A204.1 (cell line): Measurements from ENCODE around the gene ATG4D.

Experiments used
- FAIRE-seq: peaks from 2 replicates; lab custom pipeline; 2012; peaks lifted over from hg19 to GRCh38; lab: Jason Lieb, UNC

The ATG4D gene

DNA sequence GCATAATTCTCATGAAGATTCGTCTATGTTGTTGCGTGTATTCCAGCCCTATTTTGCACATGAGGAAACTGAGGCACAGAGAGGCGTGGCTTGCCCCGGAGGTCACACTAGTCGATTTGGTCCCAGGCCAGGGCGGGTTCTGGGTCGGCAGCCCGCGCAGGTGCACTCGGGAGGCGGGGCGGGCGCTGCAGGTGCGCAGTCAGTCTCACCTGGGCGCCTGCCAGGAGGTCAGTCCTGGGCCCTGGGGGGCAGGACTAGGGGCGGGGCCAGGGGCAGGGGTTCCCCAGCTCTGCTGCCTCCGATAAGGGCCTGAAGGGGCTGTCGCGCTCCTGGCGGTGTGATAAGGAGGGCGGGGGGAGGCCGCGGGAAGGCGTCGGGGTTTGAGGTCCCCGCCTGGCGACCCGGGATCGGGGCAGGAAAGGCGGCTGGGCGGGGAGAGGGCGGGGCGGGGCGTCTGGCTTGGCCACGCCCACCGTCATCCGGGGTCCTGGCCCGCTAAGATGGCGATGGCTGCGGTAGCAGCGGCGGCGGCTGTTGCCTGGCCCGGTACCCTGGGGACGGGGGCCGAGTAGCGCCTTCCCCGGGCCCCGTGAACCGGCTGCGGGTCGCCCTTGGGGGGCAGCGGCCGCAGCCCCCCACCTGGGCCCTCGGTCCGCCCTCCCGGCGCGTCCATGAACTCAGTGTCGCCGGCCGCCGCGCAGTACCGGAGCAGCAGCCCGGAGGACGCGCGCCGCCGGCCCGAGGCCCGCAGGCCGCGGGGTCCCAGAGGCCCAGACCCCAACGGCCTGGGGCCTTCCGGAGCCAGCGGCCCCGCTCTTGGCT is at the start of gene ATG4D:
TSS of gene ATG4D (plus strand) at position 485 of the 822 bp plus-strand sequence. CDS start at position 672, 187 bp downstream.
- no peak for FAIRE-seq

GRCh38 chr19:10497371-10497770 is 46.3 kb upstream of the ATG4D start:
- FAIRE-seq = no peak

DNA sequence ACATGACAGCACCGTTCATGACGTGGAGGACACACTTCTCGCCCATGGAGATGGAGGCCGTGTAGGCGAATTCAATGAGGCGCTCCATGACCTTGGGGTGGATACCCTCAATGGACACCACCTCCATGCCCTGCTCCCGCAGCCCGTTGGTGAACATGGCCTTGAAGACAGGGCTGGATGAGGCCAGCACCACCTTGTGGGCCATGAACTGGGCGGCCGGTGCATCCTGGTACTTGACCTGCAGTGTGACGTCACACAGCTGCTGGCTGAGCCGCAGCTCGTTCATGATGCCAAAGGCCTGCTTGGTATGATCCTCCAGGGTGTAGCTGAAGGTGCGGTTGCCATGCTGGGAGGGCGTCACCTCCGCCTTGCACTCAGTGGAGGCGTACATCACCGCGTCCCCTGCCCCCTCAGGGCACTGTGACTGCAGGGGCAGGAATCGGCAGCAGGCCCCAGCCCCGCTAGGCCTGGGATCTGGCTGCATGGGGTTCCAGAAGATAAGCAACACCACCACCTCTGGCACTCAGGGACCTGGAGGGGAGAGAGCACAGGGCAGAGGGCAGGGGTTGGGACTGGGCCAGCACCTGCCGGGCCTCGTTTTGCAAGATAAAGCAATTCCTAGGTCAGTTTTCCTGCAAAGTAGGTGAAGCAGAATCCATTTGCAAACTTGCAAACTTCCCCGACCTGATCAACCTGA is 44.0 kb upstream of the ATG4D start:
- FAIRE-seq = no peak

DNA sequence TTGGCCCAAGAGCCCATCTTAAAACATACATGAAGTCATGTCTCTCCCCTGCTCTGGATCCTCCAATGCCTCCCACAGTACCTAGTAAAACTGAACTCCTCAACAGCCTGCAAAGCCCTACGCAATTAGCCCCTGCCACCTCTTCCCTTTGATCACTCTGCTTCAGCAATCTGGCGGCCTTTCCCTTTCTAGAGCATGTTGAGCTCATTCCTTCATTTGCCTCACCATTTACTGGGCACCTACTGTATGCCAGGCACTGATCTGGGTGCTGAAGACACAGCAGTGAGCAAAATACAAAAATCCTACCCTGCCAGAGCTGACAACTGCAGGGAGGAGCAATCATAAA is 43.5 kb upstream of the ATG4D start:
- FAIRE-seq = no peak

- FAIRE-seq = no peak
These were observed 41.7 kb upstream of the ATG4D start for GRCh38 chr19:10501971-10502523.

DNA sequence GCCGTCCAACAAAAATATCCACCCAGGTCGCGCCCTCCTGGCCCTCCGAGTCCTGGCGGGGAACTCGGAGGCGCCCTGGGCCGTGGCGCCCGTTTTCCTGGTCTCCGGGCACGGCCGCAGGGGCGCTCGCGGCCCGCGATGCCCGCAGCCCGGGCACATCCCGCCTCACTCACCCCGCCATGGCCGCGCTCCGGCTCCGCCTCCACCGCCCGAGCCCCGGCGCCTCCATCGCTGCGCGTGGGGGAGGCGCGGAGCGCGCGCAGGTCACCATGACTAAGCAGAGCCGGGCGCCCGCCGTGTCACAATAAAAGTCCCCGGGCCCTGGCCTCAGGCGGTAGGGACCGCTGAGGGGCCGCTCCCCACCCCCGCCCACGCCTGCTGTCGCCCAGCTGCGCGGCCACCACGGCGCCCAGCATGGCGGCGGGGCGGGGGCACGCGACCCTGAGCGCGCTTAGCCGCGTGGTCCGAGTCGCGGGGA is 41.1 kb upstream of the ATG4D start:
- no peak for FAIRE-seq

DNA sequence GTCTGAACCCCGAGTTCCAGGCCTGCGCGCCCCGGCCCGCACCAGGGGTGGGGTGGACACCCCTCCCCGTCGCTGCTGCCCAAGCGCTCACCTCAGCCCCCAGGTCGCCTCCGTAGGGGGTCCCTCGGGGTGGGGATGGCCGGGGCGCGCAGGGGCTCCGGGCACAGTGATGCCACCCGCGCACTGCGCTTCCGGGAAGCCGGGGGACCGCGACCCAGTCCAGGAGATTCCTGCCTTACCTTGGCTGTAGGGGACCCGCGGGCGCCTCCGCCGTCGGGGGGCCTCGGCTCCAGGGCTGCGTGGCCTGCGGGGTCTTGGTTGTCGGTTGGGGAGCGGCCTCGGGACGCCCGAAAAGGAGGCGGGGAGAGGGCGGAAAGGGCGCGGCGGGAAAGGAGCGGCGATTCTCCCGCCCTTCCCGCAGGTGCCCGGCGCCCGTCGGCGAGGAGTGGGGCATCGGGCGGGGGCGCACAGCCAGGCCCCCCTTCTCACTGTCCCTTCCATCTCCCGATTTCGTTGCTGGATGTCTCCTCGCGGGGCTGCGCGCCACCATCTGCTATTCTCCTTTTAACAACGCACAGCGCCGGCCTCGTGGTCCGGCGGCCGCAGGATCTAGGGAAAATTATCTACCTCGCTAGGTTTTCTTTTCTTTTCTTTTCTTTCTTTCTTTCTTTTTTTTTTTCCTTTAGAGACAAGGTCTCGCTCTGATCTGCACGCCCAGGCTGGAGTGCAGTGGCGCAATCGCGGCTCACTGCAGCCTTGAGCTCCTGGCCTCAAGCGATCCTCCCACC is 40.5 kb upstream of the ATG4D start, which contains the start of gene KEAP1:
TSS of gene KEAP1 (minus strand) at position 355 of the 788 bp plus-strand sequence. CDS start 3,323 bp downstream, outside the sequence.
- no peak for FAIRE-seq

DNA sequence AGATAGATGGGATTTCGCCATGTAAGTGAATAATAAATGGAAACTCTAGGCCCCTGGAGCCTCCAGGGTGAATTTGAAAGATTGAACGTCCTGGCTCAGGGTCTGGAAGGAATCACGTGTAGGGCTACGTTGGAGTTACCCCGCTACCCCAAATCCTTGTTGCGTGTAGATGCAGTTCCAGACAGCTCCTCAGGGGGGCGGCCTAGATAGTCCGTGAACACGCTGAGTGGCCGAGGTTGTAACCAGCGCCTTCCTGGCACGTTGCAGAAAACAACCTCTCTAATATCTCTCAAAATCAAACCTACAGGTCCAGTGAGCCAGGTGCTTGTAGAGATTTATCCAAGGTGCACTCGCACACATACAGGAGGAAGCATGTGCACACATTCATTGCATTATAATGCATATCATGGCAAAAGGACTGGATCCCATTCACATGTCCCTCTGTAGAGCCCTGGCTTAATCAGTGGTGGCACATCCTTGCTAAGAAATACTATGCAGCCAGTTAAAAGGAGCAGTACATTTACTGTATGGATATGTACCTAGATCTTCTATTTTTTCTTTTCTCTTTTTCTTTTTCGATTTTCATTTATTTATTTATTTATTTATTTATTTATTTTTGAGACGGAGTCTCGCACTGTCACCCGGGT is 38.0 kb upstream of the ATG4D start:
- no peak for FAIRE-seq

- no peak for FAIRE-seq
These were observed 35.7 kb upstream of the ATG4D start for GRCh38 chr19:10508036-10508435.

DNA sequence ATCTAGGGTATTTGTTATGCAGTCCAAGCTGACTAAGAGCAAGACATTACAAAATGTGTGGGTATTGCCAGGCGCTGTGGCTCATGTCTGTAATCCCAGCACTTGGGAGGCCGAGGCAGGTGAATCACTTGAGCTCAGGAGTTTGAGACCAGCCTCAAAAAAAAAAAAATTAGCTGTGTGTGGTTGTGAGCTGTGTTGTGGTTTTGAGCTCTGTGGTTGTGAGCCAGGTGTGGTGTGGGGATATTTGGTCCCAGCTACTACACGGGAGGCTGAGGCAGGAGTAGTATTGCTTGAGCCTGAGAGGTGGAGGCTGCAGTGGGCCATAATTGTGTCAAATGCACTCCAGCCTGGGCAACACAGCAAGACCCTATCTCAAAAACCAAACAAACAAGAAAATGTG is 35.0 kb upstream of the ATG4D start:
- FAIRE-seq = no peak

- FAIRE-seq = no peak
These were observed 33.4 kb upstream of the ATG4D start for GRCh38 chr19:10510301-10510802.

- no peak for FAIRE-seq
These were observed 30.5 kb upstream of the ATG4D start for GRCh38 chr19:10513223-10513622.

DNA sequence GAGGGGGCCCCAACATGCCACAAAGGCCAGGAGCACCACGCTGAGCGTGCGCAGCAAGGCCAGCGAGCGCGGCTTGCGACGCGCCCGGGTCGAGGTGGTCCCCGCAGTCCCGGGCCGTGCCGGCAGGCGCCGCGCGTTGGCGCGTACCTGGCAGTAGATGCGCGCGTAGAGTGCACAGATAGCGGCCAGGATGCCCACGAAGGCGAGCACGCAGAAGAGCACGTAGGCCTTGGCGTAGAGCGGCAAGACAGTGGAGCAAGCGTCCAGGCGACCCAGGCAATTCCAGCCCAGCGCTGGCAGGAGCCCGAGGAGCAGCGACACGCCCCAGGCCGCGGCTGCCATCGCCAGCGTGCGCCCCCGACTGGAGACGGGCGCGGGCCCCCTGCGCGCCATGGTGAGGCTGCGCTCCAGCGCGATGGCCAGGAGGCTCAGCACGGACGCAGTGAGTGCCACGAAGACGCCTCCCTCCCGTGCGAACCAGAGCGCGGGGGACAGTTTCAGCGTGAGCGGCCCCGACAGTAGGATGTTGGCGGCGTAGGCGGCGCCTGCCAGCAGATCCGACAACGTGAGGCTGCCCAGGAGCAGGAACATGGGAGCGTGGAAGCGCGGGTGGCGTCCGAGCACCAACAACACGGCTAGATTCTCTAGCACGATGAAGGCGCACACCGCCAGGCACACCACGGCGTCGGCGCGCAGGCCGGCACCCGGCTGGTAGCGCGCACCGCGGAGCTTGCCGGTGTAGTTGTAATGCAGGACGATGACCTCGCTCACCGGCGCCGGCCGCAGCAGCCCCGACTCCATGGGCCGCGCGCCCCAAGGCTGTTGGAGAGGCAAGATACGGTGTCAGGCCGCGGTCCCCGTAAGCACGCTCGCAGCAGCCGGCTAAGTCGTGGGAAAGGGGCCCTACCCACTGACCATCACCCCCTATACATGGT is 29.2 kb upstream of the ATG4D start:
- FAIRE-seq = no peak

DNA sequence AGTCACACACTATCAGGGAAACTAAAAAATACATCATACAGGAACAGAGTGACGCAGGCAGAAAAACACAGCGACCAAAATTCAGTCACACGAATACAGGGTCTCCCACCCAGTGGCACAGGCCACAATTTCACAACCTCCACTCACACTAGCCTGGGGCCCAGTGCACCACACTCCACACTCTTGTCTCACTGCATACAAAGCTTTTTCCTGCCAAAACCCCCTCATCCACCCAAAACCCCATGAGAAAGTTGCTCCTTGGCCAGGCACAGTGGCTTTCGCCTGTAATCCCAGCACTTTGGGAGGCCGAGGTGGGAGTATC is 27.7 kb upstream of the ATG4D start:
- FAIRE-seq = no peak

GRCh38 chr19:10516671-10517286 is 26.9 kb upstream of the ATG4D start:
- no peak for FAIRE-seq

GRCh38 chr19:10517361-10517759 is 26.3 kb upstream of the ATG4D start, which contains the start of gene S1PR5:
S1PR5 (minus strand) TSS chr19:10517447; CDS start chr19:10515011, 2,436 bp downstream.
- no peak for FAIRE-seq

DNA sequence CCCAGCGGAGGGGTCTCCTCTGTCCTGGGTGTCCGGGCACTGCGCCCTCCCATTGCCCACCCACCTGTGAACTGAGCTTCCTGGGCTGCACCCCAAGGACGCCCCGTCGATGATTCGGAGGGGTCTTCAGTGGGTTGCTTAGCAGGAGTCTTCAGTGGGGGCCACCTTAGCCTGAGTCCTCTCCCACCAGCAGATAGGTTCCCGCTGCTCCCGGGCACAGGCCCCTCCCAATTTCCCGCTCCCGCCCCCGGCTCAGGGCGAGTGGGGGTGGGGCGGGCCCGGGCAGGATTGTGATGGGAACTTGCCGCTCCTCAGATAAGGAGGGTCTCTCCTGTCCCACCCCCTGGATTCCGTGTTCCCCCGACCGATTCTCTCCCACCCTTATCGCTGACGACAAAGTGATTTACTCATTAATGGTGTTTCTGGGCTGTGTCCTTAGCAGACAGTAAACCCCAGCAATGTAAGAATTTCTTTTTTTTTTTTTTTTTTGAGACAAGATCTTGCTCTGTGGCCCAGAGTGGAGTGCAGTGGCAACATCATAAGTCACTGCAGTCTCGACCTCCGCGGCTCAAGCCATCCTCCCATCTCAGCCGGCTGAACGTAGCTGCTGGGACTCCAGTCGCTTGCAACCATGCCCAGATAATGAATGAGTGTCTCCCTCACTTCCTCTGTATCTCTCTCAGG is 25.8 kb upstream of the ATG4D start:
- FAIRE-seq = no peak

DNA sequence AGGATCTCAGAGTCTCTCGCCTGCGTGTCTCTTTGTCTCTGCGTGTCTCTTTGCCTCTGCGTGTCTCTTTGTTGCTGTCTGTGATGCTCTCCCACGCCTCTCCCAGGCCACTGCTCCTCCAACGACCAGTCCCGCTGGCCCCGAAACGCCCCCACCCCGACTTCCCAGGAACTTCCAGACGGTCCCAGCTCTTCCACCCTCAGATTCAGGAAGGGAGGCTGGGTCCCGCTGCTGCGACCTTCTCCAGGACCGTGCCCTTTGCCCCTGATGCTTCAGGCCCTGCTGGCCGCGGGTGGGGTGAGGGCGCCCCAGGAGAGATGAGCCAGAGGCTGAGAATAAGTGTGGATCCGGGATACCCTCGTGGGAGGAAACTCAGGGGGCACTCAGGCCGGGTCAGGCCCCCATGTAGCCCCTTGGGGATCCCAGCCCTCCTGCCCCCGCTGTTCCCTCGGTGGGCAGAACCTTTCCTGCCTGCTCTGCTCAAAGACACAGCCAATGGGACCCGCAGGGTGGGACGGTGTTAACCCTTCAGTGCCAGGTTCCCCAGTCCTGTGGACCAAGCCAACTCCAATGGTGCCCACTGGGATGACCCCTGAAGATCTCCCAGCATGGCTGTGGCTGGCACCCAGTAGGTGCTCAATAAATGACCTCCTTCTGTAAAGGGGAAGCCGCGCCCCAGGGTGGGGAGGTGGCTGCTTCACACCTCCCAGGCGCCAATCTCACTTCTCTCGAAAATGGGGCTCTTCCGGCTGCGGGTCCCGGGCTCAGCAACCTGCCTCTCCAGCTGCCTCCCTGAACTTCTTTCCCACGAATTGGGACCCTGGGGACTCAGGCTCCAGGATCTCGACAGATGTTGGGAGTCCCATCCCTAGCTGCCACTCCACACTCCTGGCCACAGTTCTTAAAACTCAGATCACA is 25.0 kb upstream of the ATG4D start:
- no peak for FAIRE-seq
